Liver (tissue), 9 donors: Measurements from ENCODE around the gene S100A1. TPM values are rescaled to one million over a fixed set of nuclear protein-coding genes. Genes with fewer than 3 reads are reported as not detected.
A peak's percentile ranks its signal among the peaks of the same experiment; 100 is the strongest.

Experiments
- DNase-seq: peaks from one replicate; pipeline ENCODE4 v3.0.0-alpha.2; 2017; ENCODE audit warnings: low spot score
- H3K27ac ChIP-seq, 2 donors: one replicate each; pipeline ENCODE4 v1.7.0; 2013; ENCODE audit warnings: inconsistent platforms in 2 of 2, low read length in 2 of 2, control low read depth in 1 of 2, low read depth in 1 of 2, mild to moderate bottlenecking in 1 of 2
- H3K27me3 ChIP-seq, 4 donors: one replicate each; pipeline versions ENCODE4 v1.6.1 to v1.7.0; 2013; ENCODE audit warnings: low read length in 3 of 4, inconsistent platforms in 1 of 4, mild to moderate bottlenecking in 1 of 4, moderate library complexity in 1 of 4; ENCODE audit not compliant: control insufficient read depth in 4 of 4, insufficient read depth in 4 of 4
- H3K36me3 ChIP-seq, 4 donors: one replicate each; pipeline versions ENCODE4 v1.6.1 to v1.7.0; 2013; ENCODE audit warnings: low read length in 3 of 4, mild to moderate bottlenecking in 3 of 4, low read depth in 1 of 4, moderate library complexity in 1 of 4; ENCODE audit not compliant: control insufficient read depth in 4 of 4, insufficient read depth in 3 of 4
- H3K4me1 ChIP-seq, 4 donors: one replicate each; pipeline versions ENCODE4 v1.6.1 to v1.7.0; 2013; ENCODE audit warnings: low read length in 3 of 4, mild to moderate bottlenecking in 3 of 4, moderate library complexity in 1 of 4; ENCODE audit not compliant: control insufficient read depth in 4 of 4, insufficient read depth in 4 of 4
- H3K4me3 ChIP-seq, 3 donors: one replicate each; pipeline versions ENCODE4 v1.6.1 to v1.7.0; 2013; ENCODE audit warnings: low read length in 3 of 3, control low read depth in 1 of 3, low read depth in 1 of 3, mild to moderate bottlenecking in 1 of 3
- H3K9ac ChIP-seq, 2 donors: one replicate each; pipeline ENCODE4 v1.7.0; 2013; ENCODE audit warnings: low read length in 2 of 2, mild to moderate bottlenecking in 2 of 2, moderate library complexity in 2 of 2, control low read depth in 1 of 2, low read depth in 1 of 2
- H3K9me3 ChIP-seq, 4 donors: one replicate each; pipeline versions ENCODE4 v1.6.1 to v1.7.0; 2013; ENCODE audit warnings: low read length in 3 of 4; ENCODE audit not compliant: control insufficient read depth in 4 of 4
- EGR1 ChIP-seq, 2 donors: IDR thresholded peaks; 2 replicates each; pipeline ENCODE4 v1.6.1; 2016 to 2018; ENCODE audit warnings: antibody characterized with exemption in 2 of 2, low read depth in 2 of 2
- FOXA1 ChIP-seq: IDR thresholded peaks from 2 replicates; pipeline ENCODE4 v1.6.1; 2016; ENCODE audit warnings: antibody characterized with exemption
- FOXA2 ChIP-seq: IDR thresholded peaks from 2 replicates; pipeline ENCODE4 v1.6.1; 2016; ENCODE audit warnings: antibody characterized with exemption
- HNF4A ChIP-seq, 2 donors: conservative IDR thresholded peaks; 2 replicates each; pipeline ENCODE4 v1.6.1; 2016; ENCODE audit warnings: antibody characterized with exemption in 2 of 2, mild to moderate bottlenecking in 2 of 2
- HNF4G ChIP-seq: IDR thresholded peaks from 2 replicates; pipeline ENCODE4 v1.6.1; 2016; ENCODE audit warnings: antibody characterized with exemption
- JUND ChIP-seq, 2 donors: IDR thresholded peaks; 2 replicates each; pipeline ENCODE4 v1.6.1; 2016; ENCODE audit warnings: antibody characterized with exemption in 2 of 2
- NR2F2 ChIP-seq: IDR thresholded peaks from 2 replicates; pipeline ENCODE4 v1.6.1; 2016; ENCODE audit warnings: antibody characterized with exemption
- RAD21 ChIP-seq, 2 donors: IDR thresholded peaks; 2 replicates each; pipeline ENCODE4 v1.6.1; 2016; ENCODE audit warnings: antibody characterized with exemption in 2 of 2, mild to moderate bottlenecking in 2 of 2
- RXRA ChIP-seq, 2 donors: IDR thresholded peaks; 2 replicates each; pipeline ENCODE4 v1.6.1; 2017 to 2018; ENCODE audit warnings: antibody characterized with exemption in 2 of 2, mild to moderate bottlenecking in 1 of 2
- SP1 ChIP-seq: IDR thresholded peaks from 2 replicates; pipeline ENCODE4 v1.6.1; 2018; ENCODE audit warnings: antibody characterized with exemption, mild to moderate bottlenecking
- TAF1 ChIP-seq: conservative IDR thresholded peaks from 2 replicates; pipeline ENCODE4 v1.6.1; 2016; ENCODE audit warnings: antibody characterized with exemption, mild to moderate bottlenecking
- YY1 ChIP-seq: IDR thresholded peaks from 2 replicates; pipeline ENCODE4 v1.6.1; 2016; ENCODE audit warnings: antibody characterized with exemption, mild to moderate bottlenecking
- WGBS: extraction: QIAGEN DNeasy Blood & Tissue Kit; methylation state at CpG from one replicate; pipeline ENCODE4 v1.1.7; 2013; 5-methylcytosine and 5-hydroxymethylcytosine counted together
- polyA plus RNA-seq, 2 donors: library from polyadenylated mRNA; stranded (reverse) in 1 of 2; unstranded in 1 of 2; fragments of 200-250 nt in 1 of 2; fragments of >200 nt in 1 of 2; fragmentation: Nextera tagmentation in 1 of 2; extraction: Ambion mirVana in 1 of 2; gene quantifications; one replicate each; pipeline versions ENCODE4 v1.2.1 to v1.2.3, GENCODE V29; 2013 to 2015
- total RNA-seq, 2 donors: library from RNA; depleted of rRNA; stranded (reverse); fragments of >200 nt; gene quantifications; one replicate each; pipeline ENCODE4 v1.2.3, GENCODE V29; 2014
- TF ChIP-seq, protein P1 (sequence below): IDR thresholded peaks from 2 replicates; pipeline ENCODE4 v1.6.1; 2016; ENCODE audit warnings: antibody characterized with exemption
- TF ChIP-seq, protein P2 (sequence below): IDR thresholded peaks from 2 replicates; pipeline ENCODE4 v1.6.1; 2016; ENCODE audit warnings: antibody characterized with exemption
- TF ChIP-seq, protein P3 (sequence below): IDR thresholded peaks from 2 replicates; pipeline ENCODE4 v1.6.1; 2016; ENCODE audit warnings: antibody characterized with exemption, mild to moderate bottlenecking
- TF ChIP-seq, protein P4 (sequence below): IDR thresholded peaks from 2 replicates; pipeline ENCODE4 v1.6.1; 2016; ENCODE audit warnings: antibody characterized with exemption
- TF ChIP-seq, protein P5 (sequence below): fragments of 150-350 bp; IDR thresholded peaks from 2 replicates; pipeline ENCODE4 v1.5.1; 2017; ENCODE audit warnings: improper control_type of control experiment, low read depth, low read length; ENCODE audit not compliant: missing input control
- donor health status: healthy.
- donor health status: healthy.
- donor health status: healthy.
- donor health status: healthy.
- donor health status: healthy.

The S100A1 gene
- total and polyA plus RNA-seq, 4 donors = 0.21 to 0.33 (median 0.29) TPM

DNA sequence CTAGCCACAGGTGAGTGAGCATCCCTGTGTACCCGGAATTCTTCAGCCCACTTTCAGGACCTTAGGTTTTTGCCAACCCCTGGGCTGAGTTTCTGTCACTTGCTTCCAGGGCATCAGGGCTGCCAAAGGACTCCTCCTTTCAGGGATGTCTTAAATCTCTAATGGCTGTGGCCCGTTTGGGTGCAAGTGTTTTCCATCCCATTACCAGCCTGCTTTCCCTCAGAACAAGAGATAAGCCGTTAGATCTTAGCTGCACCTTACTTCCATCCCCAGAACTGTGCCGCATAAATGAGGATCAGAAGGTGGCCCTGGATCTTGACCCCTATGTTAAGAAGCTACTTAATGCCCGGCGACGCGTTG lies 30.9 kb downstream of the S100A1 start (continued):
- TF ChIP-seq TAF1 (no peak), SP1 (no peak), HNF4A (conservative IDR thresholded peaks at IDR 0.05) (no peak), JUND (IDR thresholded peaks at IDR 0.05) (no peak), FOXA2 (no peak), HNF4G (no peak)

DNA sequence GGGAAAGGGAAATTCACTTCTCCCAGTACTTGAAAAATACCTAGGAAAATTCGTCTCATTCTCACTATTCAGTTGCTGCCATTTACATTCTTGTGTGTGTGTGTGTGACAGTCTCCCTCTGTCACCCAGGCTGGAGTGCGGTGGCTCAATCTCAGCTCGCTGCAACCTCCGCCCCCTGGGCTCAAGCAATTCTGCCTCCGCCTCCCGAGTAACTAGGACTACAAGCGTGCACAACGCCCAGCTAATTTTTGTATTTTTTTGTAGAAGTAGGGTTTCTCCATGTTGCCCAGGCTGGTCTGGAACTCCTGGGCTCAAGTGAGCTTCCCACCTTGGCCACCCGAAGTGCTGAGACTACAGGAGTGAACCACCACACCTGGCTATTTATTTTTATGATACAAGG lies 31.4 kb downstream of the S100A1 start:
- no peak for DNase-seq
- Histone ChIP-seq H3K4me3 (peak overlapping the region in 2 of 3 donors; percentile 90 to 92), H3K9me3 (no peaks in the 10 kb centered on the region), H3K9ac (no peak overlapping the region), H3K36me3 (peaks cover 11 to 36% (median 33%) of the 10 kb centered on the region in 4 donors), H3K27me3 (no peaks in the 10 kb centered on the region), H3K4me1 (peaks cover 1 to 15% (median 13%) of the 10 kb centered on the region in 4 donors), H3K27ac (no peak overlapping the region)
- TF ChIP-seq, protein P1, sequence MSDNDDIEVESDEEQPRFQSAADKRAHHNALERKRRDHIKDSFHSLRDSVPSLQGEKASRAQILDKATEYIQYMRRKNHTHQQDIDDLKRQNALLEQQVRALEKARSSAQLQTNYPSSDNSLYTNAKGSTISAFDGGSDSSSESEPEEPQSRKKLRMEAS = no peak
- TF ChIP-seq SP1 = no peak
- TF ChIP-seq JUND (IDR thresholded peaks at IDR 0.05) = no peak
- TF ChIP-seq, protein P2, sequence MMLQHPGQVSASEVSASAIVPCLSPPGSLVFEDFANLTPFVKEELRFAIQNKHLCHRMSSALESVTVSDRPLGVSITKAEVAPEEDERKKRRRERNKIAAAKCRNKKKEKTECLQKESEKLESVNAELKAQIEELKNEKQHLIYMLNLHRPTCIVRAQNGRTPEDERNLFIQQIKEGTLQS = no peak
- TF ChIP-seq, protein P3, sequence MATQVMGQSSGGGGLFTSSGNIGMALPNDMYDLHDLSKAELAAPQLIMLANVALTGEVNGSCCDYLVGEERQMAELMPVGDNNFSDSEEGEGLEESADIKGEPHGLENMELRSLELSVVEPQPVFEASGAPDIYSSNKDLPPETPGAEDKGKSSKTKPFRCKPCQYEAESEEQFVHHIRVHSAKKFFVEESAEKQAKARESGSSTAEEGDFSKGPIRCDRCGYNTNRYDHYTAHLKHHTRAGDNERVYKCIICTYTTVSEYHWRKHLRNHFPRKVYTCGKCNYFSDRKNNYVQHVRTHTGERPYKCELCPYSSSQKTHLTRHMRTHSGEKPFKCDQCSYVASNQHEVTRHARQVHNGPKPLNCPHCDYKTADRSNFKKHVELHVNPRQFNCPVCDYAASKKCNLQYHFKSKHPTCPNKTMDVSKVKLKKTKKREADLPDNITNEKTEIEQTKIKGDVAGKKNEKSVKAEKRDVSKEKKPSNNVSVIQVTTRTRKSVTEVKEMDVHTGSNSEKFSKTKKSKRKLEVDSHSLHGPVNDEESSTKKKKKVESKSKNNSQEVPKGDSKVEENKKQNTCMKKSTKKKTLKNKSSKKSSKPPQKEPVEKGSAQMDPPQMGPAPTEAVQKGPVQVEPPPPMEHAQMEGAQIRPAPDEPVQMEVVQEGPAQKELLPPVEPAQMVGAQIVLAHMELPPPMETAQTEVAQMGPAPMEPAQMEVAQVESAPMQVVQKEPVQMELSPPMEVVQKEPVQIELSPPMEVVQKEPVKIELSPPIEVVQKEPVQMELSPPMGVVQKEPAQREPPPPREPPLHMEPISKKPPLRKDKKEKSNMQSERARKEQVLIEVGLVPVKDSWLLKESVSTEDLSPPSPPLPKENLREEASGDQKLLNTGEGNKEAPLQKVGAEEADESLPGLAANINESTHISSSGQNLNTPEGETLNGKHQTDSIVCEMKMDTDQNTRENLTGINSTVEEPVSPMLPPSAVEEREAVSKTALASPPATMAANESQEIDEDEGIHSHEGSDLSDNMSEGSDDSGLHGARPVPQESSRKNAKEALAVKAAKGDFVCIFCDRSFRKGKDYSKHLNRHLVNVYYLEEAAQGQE = no peak
- TF ChIP-seq FOXA2 = no peak
- TF ChIP-seq EGR1 (IDR thresholded peaks at IDR 0.05; ENCODE audit: low read depth in 2 of 2) = no peak
- TF ChIP-seq, protein P4, sequence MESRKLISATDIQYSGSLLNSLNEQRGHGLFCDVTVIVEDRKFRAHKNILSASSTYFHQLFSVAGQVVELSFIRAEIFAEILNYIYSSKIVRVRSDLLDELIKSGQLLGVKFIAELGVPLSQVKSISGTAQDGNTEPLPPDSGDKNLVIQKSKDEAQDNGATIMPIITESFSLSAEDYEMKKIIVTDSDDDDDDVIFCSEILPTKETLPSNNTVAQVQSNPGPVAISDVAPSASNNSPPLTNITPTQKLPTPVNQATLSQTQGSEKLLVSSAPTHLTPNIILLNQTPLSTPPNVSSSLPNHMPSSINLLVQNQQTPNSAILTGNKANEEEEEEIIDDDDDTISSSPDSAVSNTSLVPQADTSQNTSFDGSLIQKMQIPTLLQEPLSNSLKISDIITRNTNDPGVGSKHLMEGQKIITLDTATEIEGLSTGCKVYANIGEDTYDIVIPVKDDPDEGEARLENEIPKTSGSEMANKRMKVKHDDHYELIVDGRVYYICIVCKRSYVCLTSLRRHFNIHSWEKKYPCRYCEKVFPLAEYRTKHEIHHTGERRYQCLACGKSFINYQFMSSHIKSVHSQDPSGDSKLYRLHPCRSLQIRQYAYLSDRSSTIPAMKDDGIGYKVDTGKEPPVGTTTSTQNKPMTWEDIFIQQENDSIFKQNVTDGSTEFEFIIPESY = no peak
- no peak for TF ChIP-seq RAD21 (IDR thresholded peaks at IDR 0.05)
- TF ChIP-seq RXRA (IDR thresholded peaks at IDR 0.05) = no peak
- no peak for TF ChIP-seq FOXA1
- WGBS = 79% methylated on average over 9 of the region's 9 CpGs

DNA sequence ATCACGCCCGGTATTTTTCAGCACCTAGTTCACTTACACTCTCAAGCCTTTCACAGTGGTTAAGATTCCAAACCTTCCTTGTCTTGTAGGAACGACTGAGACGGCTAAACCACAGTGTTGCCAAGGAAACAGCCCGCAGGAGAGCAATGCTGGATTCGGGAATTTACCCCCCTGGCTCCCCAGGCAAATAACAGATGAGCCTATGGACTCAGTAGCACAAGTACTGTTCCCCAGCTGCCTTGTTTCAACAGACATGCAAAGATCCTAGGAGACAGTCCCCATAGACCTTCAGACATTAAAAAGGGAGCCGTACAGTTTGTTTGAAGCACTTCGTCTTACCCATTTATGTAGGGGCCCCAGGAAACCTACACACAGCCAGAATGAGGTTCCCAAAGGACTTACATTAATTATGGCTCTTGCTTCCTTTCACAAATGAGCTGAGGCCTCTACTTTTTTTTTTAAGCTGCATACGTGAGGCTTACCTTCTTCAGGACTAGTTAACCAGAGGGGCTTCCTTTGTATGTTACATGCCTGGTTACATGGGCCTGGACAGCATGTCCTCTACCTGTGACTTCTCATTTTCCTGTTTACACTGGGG lies 33.0 kb downstream of the S100A1 start:
- Histone ChIP-seq H3K27ac (no peak overlapping the region), H3K9ac (no peak overlapping the region), H3K4me3 (no peak overlapping the region), H3K9me3 (no peaks in the 10 kb centered on the region), H3K27me3 (no peaks in the 10 kb centered on the region), H3K4me1 (peaks cover 1 to 29% (median 27%) of the 10 kb centered on the region in 4 donors), H3K36me3 (peaks cover 14 to 47% (median 43%) of the 10 kb centered on the region in 4 donors)
- WGBS = 83% methylated on average over 9 of the region's 9 CpGs
- DNase-seq = no peak
- TF ChIP-seq RAD21 (IDR thresholded peaks at IDR 0.05) = no peak
- no peak for TF ChIP-seq FOXA2
- TF ChIP-seq HNF4A (conservative IDR thresholded peaks at IDR 0.05) = no peak
- TF ChIP-seq NR2F2 = no peak
- no peak for TF ChIP-seq FOXA1
- TF ChIP-seq, protein P1 = no peak
- no peak for TF ChIP-seq YY1
- TF ChIP-seq, protein P5, sequence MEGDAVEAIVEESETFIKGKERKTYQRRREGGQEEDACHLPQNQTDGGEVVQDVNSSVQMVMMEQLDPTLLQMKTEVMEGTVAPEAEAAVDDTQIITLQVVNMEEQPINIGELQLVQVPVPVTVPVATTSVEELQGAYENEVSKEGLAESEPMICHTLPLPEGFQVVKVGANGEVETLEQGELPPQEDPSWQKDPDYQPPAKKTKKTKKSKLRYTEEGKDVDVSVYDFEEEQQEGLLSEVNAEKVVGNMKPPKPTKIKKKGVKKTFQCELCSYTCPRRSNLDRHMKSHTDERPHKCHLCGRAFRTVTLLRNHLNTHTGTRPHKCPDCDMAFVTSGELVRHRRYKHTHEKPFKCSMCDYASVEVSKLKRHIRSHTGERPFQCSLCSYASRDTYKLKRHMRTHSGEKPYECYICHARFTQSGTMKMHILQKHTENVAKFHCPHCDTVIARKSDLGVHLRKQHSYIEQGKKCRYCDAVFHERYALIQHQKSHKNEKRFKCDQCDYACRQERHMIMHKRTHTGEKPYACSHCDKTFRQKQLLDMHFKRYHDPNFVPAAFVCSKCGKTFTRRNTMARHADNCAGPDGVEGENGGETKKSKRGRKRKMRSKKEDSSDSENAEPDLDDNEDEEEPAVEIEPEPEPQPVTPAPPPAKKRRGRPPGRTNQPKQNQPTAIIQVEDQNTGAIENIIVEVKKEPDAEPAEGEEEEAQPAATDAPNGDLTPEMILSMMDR = no peak
- TF ChIP-seq, protein P3 = no peak
- TF ChIP-seq SP1 = no peak
- TF ChIP-seq JUND (IDR thresholded peaks at IDR 0.05) = no peak
